HL-60/S4 (cell line): Measurements from ENCODE around the gene NSFL1C.

Experiments
- in situ Hi-C: fragments of 300-500 bp; cut with MboI; formaldehyde crosslinking; loops from 2 replicates; pipeline ENCODE4 v1.14.3; 2022; ENCODE audit warnings: low sequenced_read_pairs

Gene NSFL1C

DNA sequence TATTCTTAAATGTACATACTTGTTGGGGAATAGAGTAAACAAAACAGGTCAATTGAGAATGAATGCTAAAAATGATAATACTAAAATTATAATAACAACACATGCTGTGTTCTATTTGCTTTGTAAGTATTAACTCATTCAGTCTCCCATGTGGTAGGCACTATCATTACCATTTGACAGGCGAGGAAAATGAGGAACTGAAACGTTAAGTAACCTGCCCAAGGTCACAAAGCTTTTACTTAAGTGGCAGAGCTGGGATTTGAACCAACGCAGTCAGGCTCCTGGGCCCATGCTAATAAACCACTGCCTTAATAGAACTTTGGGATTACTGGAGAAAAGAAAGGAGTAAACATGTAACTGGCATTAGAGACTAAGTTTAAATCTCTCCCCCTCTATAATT, 3.8 kb downstream of the NSFL1C start:
- in situ Hi-C loops, result no loop called here

DNA sequence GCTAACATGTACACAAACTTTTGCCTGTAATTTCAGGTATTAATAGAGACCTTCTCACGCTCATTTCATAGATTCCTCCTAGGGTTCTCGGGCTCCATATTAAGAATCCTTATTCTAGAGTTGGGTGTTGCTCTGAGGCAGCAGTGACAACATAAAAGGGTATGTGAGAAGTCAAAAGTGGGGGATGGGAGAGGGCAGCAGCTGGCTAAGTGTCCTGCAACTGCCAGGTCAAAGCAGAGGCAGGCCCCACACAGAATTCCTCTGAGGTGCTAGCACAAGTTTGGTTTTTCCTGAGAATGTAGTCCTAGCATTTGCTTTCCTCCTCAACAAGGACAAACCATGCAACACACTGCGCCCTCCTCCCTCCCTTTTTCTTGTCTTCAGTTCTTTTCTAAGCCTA, 4.6 kb downstream of the NSFL1C start:
- in situ Hi-C loops, result no loop called here

DNA sequence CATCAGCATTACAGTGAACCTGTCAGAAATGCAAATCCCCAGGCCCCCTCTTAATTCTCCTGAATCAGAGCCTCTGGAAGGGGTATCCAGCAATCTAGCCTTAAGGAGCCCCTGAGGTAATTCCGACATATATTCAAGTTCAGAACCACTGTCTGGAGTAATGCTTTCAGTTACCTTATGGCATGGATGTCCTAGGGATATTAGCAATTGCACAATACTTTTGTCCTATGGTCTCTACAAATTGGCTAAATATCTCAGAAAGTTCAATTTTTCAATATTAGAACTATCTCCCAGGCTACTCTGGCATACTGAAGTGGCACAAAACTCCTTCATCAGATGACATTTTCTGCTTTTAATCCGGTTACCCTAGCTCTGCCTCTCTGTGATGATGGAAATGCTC, 6.4 kb downstream of the NSFL1C start:
- in situ Hi-C loops, result no loop called here

DNA sequence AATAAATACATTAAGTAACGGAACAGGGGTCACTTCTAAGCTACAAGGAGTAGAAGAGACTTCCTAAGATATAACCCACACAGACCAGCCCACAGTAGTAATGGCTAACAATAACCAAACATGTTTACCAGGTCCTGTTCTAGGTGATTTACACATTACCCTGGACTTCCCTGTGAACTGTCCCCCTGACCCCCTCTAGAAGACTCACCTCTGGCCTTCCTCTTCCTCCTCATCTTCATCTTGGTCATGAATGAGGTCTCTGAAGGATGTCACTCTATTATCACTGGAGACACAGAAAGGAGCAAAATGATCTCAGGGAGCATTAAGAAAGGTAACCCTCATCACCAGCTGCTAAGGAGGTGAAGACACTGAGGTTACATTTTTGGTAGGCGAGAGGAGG, 8.7 kb downstream of the NSFL1C start:
- in situ Hi-C loops, result no loop called here

- in situ Hi-C loops, result no loop called here
Observed at GRCh38 chr20:1456300-1456699, 10.3 kb downstream of the NSFL1C start.

DNA sequence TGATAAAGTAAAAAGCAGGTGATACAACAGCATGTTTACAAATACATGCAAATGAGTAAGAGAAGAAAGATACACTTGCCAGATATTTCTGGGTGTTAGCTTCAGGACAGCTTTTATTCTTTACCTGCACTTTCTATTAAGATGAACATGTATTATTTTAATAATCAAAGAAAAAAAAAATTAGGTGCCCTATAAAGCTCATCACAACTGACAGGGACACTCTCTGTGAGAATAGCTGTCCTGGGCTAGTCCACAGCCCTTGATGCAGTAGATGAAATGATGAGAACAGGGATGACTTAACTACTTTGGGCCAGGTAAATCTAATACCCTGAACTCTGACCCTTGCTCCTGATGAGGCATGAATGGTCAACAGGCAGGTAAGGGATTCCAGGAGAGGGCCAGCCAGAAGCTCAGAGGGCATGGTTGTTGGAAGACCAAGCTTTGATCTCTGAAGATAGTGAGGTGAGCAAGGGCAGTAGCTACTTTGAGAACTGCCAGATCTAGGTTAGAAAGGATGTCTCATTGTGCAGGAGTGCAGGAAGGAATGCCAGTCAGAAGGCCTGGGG, 15.6 kb downstream of the NSFL1C start:
- in situ Hi-C loops, result no loop called here

DNA sequence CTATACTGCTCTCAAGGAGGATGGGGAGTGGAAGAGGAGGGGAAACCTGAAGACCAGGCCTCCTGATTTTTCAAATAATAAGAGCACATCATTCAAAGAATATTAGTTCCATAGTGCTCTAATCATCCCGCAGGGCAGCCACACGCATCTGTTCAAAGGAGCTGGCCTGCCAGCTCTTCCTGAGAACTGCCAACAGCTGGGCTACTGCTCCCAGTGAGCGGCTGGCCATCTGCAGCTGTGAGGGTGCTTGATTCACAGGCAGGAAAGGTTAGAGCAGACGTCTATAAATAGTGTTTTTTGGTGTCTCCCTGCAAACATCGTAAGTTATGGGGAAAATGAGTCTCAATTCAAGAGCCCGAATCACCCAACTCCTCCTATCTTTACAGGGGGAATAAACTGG, 17.3 kb downstream of the NSFL1C start:
- in situ Hi-C loops, result no loop called here

DNA sequence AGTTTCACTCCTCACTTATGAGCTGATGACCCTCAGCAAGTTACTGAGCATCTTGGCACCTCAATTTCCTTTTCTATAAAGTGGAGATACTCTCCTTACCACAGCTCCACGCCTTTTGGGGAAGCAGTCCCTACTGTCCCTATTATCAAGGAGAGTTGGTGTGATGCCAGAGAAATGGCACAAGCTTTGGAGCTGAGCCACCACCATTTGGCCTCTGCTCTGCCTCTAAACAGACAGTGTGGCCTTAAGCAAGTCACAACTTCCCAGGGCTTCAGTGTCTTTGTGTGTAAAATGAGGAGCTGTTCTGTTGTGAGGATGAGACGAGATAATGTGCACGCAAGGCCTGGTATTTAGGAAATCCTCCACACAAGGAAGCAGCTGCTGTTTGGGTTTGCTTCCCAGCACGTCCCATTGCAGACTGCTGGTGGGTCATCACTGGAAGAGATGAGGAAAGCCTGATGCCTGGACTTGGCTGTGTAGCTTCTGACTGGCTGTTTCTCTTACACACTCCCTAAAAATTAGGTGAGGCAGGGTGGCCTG, 18.5 kb downstream of the NSFL1C start:
- in situ Hi-C loops, result no loop called here

DNA sequence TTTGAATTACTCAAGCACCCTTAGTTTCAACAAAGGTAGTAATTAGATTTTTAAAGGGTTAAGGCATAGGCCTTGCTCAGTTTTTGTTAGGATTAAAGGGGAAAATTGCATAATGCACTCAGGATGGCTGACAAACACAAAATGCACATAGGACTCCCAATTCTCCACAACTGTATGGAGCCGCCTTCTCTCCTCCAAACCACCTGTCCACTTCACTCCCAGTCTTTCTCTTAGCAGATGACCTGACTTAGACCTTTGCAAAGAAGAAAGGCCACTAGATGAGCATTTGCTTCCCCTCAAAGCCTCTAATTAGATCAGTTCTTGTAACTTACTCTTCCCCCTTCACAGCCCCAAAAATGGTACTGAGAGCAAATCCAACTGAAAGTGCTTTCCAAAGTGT, 20.1 kb downstream of the NSFL1C start:
- in situ Hi-C loops, result no loop called here

GRCh38 chr20:1443085-1443484, 23.6 kb downstream of the NSFL1C start:
- in situ Hi-C loops, result no loop called here

GRCh38 chr20:1442304-1442703, 24.3 kb downstream of the NSFL1C start:
- in situ Hi-C loops, result no loop called here

DNA sequence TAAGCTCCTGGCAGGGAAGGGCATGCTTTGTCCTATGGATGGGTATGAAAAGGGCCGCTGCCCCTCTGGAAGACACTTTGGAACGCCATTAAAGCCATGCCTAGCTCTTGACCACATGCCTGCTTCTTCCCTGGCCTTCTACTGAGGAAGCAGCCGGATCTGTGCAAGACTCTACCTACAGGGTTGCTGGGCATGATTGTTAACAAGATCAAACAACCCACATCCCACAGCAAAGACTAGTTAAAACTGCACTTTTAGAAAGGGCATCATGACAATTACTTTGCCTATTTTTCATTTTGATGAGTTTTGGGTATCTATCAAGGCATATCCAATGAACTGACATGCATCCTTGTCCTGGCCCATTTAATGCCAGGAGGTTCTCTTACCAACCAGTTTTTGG, 25.5 kb downstream of the NSFL1C start:
- in situ Hi-C loops, result no loop called here

DNA sequence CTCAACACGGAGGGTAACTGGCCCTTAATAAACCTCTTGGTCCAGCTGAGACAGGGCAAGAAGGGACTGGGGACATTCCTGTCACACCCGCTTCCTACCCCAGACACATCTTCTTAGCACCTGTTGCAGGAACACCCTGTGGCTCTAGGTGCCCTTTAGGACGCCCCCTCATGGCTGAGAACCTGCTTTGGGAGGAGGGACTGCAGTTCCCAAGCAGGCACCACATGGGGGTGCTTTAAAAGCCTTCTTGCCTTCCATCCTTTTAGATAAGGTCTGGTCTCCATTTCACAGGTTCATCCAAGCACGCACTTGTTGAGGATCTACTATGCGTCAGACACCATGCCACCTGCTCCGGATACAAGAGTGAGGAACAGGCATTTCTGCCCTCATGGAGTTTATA, 26.6 kb downstream of the NSFL1C start:
- in situ Hi-C loops, result no loop called here

DNA sequence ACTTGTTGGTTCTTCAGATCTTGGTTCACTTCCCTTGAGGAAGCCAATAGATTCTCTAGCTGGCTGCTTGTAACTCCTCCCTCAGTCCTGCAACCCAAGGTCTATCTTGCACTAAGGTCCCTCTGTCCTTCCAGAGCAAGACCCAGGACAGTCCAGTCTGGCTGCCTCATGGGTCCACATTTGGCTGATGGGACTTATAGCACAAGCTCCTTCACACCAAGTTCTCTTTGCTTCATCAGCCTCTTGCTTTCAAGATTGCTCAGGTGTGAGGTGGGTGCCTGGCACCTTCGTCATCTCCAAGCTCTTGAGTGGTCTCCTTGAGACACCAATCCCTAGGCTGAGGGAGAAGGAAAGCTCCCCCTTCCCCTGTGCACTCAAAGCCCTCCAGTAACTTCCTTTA, 28.3 kb downstream of the NSFL1C start:
- in situ Hi-C loops, result no loop called here

- in situ Hi-C loops, result no loop called here
Observed at GRCh38 chr20:1437235-1437904, 29.3 kb downstream of the NSFL1C start.

DNA sequence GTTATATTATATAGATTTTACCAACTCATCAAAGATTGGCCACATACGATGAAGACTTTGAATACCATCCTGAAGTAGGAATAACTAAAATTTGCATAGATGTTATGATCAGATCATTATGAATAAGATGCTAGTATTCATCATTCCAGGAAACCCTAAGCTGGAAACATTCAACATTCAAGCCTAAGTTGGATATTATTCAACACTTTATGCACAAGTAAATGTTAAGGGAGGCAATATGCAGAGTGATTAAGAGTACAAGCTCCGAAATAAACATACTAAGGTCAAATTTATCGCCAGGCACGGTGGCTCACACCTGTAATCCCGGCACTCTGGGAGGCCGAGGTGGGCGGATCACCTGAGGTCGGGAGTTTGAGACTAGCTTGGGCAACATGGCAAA, 30.4 kb downstream of the NSFL1C start:
- in situ Hi-C loops, result no loop called here

GRCh38 chr20:1435337-1435699, 31.3 kb downstream of the NSFL1C start:
- in situ Hi-C loops, result no loop called here

DNA sequence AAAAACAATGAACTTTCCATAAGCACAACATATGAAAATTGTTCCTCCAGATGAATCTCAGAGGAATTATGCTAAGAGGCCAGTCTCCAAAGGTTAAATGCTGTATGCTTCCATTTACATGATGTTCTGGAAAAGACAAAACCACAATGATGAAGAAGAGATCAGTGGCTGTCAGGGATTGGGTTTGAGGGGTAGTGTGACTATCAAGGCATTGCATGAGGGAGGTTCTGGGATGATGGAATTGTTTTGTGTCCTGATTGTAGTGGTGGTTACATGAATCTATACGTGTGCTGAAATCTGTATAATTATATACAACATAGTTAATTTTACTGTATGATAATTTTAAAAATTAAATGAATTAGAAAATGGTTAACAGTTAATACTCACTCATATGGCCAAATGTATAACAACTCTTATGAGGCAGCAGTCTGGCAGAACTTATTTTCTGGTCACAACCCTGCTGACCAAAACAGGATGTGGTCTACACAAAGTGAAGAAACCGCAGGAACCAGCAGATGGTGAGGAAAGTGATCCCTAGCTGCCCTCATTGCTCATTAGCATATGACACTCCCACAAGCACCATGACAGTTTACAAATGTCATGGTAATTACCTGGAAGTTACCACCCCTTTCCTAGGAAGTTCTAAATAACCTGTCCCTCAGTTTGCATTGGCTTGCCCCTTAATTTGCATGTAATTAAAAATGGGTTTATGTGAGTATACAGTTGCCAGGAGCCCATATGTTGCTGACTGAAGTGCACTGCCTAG, 31.9 kb downstream of the NSFL1C start:
- in situ Hi-C loops, result no loop called here

GRCh38 chr20:1431158-1431557, 35.5 kb downstream of the NSFL1C start:
- in situ Hi-C loops, result no loop called here

- in situ Hi-C loops, result no loop called here
Observed at GRCh38 chr20:1430004-1430451, 36.6 kb downstream of the NSFL1C start.

DNA sequence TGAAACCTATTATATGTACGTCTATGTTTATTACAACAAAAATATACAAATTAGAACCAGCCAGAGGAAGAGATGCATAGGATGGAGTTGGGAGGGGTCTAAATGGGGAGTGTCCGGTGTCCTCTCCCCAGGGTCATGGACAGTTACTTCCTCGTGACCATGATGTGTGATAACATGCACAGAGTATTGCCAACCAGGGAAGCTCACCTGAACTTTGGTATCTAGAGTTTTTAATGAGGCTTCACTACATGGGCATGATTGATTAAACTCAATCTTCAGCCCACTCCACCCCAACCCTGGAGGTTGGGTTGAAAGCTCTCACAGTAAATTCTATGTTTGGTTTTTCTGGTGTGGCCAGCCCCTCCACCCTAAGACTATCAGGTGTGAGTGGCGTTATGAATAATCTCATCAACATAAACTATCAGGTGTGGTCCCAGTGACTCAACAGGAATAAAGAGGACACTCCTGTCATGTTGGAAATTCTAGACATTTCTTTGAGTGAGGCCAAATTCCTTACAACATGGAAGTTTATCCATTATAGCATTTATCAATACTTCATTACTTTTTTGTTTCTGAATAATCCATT, 37.4 kb downstream of the NSFL1C start:
- in situ Hi-C loops, result no loop called here
